ENCODE results near the gene MATR3.
"Not testable (repeated sequence)": the region's sequence is repeated elsewhere in the genome, so short reads cannot be mapped to it uniquely, and the experiment has no call there.

Gene MATR3

DNA sequence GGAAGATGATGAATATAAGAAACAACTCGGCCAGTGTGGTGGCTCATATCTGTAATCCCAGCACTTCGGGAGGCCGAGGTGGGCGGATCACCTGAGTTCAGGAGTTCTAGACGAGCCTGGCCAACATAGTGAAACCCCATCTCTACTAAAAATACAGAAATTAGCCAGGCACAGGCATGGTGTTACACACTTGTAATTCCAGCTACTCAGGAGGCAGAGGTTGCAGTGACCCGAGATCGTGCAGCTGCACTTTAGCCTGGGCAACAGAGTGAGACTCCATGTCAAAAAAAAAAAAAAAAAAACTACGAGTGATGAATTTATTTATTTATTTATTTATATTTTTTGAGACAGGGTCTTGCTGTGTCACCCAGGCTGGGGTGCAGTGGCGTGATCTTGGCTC lies 54.3 kb downstream of the MATR3 start:
- DNase-seq (ENCODE audit: low spot score) = not testable (repeated sequence)

DNA sequence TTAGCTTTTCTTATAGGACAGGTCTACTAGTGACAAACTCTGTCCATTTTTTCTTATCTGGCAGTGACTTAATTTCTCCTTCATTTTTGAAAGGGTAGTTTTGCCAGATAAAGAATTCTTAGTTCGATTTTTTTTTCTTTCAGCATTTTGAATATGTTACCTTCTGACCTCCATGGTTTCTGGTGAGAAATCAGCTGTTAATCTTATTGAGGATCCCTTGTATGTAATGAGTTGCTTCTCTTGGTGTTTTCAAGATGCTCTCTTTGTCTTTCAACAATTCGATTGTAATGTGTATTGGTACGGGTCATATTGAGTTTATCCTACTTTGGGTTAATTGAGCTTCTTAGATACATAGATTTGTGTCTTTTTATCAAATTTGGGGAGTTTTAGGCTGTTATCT lies 60.6 kb downstream of the MATR3 start:
- no peak for DNase-seq (ENCODE audit: low spot score)

DNA sequence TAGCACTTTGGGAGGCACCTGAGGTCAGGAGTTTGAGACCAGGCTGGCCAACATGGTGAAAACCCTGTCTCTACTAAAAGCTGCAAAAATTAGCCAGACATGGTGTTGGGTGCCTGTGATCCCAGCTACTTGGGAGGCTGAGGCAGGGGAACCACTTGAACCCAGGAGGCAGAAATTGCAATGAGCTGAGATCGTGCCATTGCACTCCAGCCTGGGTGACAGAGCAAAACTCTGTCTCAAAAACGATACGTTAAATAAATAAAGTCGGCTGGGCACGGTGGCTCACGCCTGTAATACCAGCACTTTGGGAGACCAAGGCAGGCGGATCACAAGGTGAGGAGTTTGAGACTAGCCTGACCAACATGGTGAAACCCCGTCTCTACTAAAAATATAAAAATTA lies 62.4 kb downstream of the MATR3 start:
- DNase-seq (ENCODE audit: low spot score) = not testable (repeated sequence)

DNA sequence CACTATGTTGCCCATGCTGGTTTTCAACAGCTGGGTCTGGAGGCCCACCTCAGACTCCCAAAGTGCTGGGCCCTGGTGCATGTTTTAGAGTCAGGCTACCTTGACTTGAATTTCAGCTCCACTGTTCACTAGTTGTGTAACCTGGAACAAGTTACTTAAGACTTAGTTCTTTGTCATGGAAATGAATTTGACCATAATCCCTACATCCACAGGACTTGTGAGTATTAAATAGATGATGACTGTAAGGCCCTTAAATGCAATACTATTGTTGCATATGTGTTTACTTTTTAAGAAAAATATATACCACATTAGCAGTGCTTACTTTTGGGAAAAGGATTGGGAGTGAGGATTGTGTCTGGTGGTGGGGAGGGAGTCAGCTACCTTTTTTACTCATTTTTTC lies 64.5 kb downstream of the MATR3 start:
- DNase-seq (ENCODE audit: low spot score) = no peak

DNA sequence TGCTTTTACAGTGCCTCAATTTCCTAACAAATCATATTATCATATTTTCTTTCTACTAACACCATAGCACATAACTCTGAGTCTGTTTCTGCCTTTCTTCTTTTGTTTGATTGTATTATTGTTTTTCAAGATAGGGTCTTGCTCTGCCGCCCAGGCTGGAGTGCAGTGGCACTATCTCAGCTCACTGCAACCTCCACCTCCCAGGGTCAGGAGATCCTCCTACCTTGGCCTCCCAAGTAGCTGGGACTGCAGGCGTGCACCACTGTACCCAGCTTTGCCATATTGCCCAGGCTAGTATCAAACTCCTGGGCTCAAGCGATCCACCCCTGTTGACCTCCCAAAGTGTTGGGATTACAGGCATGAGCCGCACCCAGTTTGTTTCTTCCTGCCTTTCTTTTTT lies 66.8 kb downstream of the MATR3 start:
- no peak for DNase-seq (ENCODE audit: low spot score)

DNA sequence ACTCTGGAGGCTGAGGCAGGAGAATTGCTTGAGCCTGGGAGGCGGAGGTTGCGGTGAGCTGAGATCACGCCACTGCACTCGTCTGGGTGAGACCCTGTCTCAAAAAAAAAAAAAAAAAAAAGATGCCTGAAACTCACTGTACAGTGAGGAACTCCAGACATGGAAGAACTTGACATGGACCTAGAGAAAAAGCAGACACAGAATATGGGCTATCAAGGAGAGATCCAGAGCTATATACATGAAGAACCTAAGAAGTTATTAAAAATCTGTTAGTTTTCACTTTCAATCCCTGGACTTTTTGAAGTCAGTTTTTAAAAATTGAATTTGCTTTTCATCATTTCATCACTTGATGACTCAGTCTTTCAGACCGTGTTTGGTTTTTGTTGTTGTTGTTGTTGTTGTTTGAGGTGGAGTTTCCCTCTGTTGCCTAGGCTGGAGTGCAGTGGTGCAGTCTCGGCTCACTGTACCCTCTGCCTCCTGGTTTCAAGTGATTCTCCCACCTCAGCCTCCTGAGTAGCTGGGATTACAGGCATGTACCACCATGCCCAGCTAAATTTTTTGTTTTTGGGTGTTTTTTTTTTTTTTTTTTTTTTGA lies 68.4 kb downstream of the MATR3 start:
- no peak for DNase-seq (ENCODE audit: low spot score)

DNA sequence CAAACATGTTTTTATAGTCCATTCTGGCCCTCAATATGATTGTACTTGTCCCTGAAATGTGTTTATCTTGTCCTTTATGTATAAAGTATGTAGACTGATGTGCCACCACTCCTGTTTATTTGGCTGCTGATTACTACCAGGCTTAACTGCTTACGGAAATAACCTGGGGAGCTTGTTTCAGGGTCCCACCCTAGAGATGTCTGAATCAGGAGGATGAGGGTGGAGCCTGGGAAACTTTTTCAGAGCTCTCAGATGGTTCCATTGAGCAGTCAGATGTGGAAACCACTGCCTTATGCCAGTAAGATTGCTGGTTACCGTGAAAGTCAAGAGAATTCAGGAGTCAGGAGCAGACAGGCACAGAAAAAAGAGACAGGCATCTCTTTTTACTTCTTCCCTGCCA lies 70.4 kb downstream of the MATR3 start:
- DNase-seq (ENCODE audit: low spot score) = no peak

DNA sequence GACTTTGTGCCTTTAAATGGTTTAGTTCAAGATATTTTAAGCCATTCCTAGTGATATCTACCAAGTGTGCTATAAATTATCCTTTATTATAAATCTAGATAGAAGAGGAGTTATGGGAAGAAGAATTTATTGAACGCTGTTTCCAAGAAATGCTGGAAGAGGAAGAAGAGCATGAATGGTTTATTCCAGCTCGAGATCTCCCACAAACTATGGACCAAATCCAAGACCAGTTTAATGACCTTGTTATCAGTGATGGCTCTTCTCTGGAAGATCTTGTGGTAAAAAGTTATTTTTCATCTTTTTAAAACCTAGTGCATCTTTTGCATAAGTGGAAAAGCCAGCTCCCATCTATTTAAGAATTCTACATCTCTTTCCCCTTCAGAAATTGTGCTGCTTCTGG lies 70.9 kb downstream of the MATR3 start:
- DNase-seq (ENCODE audit: low spot score) = no peak

DNA sequence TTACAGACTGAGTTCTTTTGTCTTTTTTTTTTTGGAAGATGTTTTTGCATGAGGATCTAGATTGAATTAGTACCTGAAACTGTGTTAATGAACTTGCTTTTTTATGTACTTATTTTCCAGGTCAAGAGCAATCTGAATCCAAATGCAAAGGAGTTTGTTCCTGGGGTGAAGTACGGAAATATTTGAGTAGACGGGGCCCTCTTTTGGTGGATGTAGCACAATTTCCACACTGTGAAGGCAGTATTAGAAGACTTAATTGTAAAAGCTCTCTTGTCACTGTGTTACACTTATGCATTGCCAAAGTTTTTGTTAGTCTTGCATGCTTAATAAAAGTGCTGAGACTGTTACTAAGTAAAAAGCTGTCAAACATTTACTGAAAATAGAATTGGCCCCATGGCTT lies 75.1 kb downstream of the MATR3 start:
- peak; percentile 31 for DNase-seq (ENCODE audit: low spot score)

DNA sequence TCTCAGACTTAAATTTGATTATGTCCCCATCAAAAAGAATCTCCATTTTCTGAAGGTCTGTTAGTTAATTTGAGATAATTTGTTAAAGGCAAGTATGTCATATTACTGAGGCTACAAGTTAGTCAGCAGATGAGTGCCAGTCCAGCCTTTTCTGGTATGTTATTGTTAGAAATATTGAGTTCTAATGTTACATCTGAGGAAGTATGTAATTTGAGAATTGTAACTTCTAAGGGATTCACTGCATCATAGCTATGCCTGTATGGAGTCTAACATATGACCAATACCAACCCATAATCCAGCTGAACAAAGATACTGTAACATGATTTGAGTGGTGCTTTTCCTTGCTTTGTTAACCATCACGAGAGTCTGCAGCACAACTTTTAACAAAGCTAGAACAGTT lies 75.6 kb downstream of the MATR3 start:
- no peak for DNase-seq (ENCODE audit: low spot score)

DNA sequence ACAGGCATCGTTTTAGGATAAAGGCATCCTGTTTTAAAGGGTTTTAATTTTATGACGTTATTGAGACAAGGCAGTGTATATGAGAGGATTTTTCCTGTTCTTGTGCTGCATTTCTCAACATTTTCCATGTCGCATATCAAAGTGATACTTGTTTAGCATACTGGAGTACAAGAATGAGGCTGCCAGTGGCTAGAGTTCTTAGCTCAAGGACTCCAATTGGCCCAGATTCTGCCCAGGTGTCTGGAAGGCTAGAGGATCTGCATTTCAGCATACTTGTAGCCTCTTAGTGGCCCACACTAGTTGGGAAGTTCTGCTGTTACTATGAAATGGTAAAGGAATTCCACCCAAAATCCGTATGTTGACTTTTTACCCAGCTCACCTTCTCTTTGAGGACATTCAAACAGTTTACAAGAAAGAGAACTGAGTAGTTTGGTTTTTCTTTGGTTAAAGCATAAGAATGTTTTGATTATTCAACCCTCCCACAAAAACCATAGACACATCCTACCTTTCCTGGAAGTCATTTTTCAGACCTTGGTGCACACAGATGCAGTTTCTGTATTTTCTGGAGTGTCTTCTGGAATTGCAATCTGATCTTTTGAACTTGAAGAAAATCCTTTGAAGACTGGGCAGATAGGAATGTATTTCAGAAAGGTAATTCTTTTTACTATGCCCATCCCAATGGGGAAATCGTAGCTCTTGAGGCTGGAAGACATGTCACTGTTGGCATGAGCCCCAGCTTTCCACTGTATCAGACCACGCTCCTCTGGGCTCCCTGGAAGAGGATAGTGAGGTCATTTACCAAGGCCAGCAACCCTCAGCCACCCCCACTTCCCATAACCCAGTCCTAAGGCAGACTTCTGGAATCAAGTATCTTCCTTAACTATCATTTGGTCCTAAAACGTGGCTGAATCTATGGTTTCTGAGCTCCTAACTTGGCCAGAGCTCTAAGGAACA lies 78.2 kb downstream of the MATR3 start:
- DNase-seq (ENCODE audit: low spot score) = no peak

DNA sequence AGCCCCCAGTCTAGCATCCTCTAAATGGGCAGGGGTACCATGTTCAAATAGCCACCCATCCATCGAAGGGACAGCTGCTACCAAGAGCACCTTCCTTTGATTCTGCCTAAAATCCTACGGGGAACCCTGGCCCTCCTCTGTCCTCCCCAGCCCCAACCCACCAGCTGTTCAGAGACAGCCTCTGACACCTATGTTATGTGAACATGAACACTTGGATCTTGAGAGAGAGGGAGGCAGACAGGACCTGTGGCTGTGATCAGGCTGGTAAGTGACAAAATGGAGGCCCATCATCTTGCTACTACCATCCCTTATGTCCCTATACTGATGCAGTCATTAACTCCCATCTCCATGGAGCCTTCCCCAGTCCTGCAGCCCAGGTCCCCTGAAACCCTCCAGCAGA lies 81.4 kb downstream of the MATR3 start:
- DNase-seq (ENCODE audit: low spot score) = no peak

DNA sequence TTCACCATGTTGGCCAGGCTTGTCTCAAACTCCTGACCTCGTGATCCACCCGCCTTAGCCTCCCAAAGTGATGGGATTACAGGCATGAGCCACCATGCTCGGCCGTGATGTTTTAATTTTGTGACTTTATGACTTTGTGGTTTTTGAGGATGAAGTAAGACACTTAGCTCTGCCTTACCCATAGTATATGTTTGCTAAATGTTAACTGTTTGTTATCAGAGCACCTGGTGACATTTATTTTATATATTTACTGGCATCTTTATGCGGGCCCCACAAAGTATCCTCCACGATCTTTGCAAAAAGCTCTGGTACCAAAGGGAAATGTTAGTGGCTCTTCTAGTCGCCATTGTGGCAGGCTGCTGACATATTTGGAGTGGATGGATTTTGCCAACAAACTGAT lies 82.8 kb downstream of the MATR3 start:
- DNase-seq (ENCODE audit: low spot score) = no peak

DNA sequence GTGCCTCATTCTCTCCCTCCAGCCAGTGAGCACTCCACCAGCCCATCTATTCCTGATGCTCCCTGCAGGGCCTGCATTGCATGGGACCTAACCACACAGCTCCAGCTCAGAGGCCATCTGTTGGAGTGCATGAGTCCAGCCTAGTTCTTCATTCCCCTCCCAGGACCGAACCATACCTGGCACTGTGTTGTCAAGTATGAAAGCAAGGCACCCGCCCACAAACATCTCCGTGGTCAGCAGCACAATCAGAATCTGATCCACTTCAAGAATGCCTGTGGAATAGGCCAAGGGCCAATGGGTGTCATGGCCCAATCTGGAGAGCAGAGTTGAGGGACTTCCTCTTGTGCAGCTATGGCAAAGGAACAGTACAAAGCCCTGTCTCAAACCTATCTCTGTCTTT lies 83.7 kb downstream of the MATR3 start:
- no peak for DNase-seq (ENCODE audit: low spot score)

DNA sequence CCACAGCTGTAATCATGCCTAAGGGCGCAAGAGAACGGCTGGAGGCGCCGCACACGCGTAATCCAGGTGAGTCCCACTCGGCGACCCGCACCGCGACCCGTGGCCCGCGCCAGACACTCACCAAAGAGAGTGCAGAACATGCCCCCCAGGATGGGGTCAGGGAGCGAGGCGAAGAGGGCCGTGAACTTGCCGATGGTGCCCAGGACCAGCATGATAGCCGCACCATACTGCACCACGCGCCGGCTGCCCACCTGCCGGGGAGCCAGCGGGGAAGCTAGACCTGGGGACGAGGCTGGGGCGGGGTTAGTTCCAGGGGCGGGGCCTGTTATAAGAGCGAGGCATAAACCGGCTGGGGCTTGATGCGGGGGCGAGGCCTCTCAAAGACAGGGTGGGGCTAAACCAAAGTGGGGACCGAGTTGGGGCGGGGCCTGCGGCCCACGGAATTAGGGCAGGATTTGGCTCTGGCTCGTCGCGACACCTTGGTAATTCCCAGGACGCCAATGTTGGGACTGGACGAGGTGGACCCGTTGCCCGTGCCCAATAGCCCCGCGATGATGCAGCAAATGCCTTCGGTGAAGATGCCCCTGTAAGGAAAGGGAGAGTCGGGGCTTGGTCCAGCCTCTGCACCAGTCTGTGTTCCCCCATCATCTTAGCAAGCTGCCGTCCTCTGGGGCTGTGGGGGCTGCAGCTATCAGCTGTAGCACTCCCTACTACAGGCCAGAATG lies 84.7 kb downstream of the MATR3 start:
- no peak for DNase-seq (ENCODE audit: low spot score)

DNA sequence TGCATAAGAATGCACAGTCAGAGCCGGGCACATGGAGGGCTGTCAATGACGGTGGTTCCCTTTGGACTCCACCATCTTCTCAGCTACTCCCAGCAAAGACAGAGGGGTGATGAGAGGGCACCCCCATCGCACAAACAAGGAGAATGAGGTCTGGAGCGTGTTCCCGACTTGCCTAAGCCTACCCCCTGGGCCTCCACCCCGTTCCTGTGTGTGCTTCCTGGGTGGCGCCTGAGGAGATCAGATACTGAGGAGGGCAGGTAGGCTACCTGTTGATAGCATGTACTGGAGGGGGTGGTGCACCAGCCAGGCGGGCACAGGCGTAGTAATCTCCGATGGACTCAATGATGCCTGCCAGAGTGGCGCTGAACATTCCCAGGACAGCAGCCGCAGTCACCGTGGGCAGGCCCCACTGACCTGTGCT lies 85.4 kb downstream of the MATR3 start:
- DNase-seq (ENCODE audit: low spot score) = no peak

DNA sequence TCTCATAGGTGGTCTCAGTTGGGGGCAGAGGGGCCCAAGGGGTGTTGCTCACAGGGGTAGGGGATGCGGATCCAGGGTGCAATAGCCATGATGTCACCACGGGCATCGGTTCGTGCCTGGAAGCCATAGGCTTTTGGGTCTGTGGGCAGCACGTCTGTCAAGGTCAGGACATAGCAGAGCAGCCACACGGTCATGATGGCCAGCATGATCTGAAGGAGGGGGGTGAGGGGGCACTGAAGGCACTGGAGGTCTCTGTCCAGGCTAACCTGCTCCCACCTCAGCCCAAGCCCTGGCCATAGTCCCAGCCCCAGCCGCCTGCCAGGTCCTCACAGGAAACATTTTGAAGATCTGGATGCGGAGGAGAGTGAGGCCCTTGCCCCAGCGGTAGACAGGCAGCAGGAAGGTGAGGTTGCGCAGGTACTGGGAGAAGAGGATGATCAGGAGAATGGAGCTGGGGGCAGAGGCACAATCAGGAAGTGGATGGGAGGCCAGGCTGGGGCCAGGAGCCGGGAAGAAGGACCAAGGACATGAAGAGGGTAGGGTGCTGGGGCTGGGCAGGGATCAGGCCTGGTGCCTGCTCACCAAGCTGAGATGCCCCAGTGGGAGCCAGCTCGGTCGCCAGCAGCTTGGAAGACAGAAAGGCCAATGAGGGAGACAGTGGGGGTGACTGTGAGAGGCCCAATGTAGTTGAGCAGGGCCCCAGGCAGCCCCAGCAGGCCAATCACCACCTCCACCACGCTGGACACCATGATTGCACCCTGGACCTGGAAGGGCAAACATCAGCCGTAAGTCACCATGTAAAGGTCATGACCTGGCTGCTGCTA lies 86.3 kb downstream of the MATR3 start:
- DNase-seq (ENCODE audit: low spot score) = no peak
